NCI-H774 (cell line): ENCODE results near the gene HYLS1.
"Not testable (repeated sequence)": the region's sequence is repeated elsewhere in the genome, so short reads cannot be mapped to it uniquely, and the experiment has no call there.

Experiments used
- DNase-seq: peaks from one replicate; lab custom pipeline; 2025; lab: John Stamatoyannopoulos, UW

Gene HYLS1

GRCh38 chr11:125903711-125904659, 16.5 kb downstream of the HYLS1 start, which contains the start of gene DDX25:
DDX25 (plus strand) TSS chr11:125904508; CDS start chr11:125904518, 10 bp downstream.
- DNase-seq = no peak

GRCh38 chr11:125904678-125905077, 17.2 kb downstream of the HYLS1 start:
- DNase-seq = no peak

- no peak for DNase-seq
These were observed 22.9 kb downstream of the HYLS1 start for GRCh38 chr11:125910226-125910849.

GRCh38 chr11:125914601-125915000, 27.1 kb downstream of the HYLS1 start:
- DNase-seq = not testable (repeated sequence)

- DNase-seq = no peak
These were observed 29.3 kb downstream of the HYLS1 start for GRCh38 chr11:125916683-125917347.

- no peak for DNase-seq
These were observed 30.8 kb downstream of the HYLS1 start for GRCh38 chr11:125918140-125918840.

- DNase-seq = no peak
These were observed 33.6 kb downstream of the HYLS1 start for GRCh38 chr11:125921042-125921441.

GRCh38 chr11:125922156-125922555, 34.7 kb downstream of the HYLS1 start:
- no peak for DNase-seq

GRCh38 chr11:125923012-125923579, 35.6 kb downstream of the HYLS1 start:
- DNase-seq = peak; percentile 74

- DNase-seq = no peak
These were observed 36.2 kb downstream of the HYLS1 start for GRCh38 chr11:125923633-125924032.

- no peak for DNase-seq
These were observed 37.0 kb downstream of the HYLS1 start for GRCh38 chr11:125924384-125925007.

GRCh38 chr11:125925247-125925740, 37.8 kb downstream of the HYLS1 start:
- no peak for DNase-seq

- DNase-seq = no peak
These were observed 38.3 kb downstream of the HYLS1 start for GRCh38 chr11:125925804-125926203.

GRCh38 chr11:125926682-125927081, 39.2 kb downstream of the HYLS1 start:
- no peak for DNase-seq

GRCh38 chr11:125929445-125930075, 42.1 kb downstream of the HYLS1 start:
- no peak for DNase-seq

GRCh38 chr11:125930076-125930450, 42.6 kb downstream of the HYLS1 start:
- no peak for DNase-seq

GRCh38 chr11:125931116-125931515, 43.6 kb downstream of the HYLS1 start:
- DNase-seq = no peak

GRCh38 chr11:125931668-125932067, 44.2 kb downstream of the HYLS1 start:
- DNase-seq = no peak

- no peak for DNase-seq
These were observed 44.8 kb downstream of the HYLS1 start for GRCh38 chr11:125932301-125932700.

GRCh38 chr11:125933030-125933813, 45.8 kb downstream of the HYLS1 start:
- DNase-seq = no peak
